Cerebellar nuclear complex (tissue), 1 donor: ENCODE data around the gene AGAP1.
"Not testable (repeated sequence)": the region's sequence is repeated elsewhere in the genome, so short reads cannot be mapped to it uniquely, and the experiment has no call there.

ENCODE experiments used
- DNase-seq, 2 experiments: peaks; one replicate each; lab custom pipeline; 2025; lab: John Stamatoyannopoulos, UW

Gene AGAP1

GRCh38 chr2:236065314-236066160, 571.7 kb downstream of the AGAP1 start:
- no peak for DNase-seq

- no peak for DNase-seq
Measured at GRCh38 chr2:236070236-236070635, 576.4 kb downstream of the AGAP1 start.

- DNase-seq = no peak
Measured at GRCh38 chr2:236073246-236073645, 579.4 kb downstream of the AGAP1 start.

GRCh38 chr2:236073867-236074655, 580.2 kb downstream of the AGAP1 start:
- DNase-seq = no peak

GRCh38 chr2:236075802-236076201, 582.0 kb downstream of the AGAP1 start:
- no peak for DNase-seq

- DNase-seq = no peak
Measured at GRCh38 chr2:236078297-236079255, 584.7 kb downstream of the AGAP1 start.

GRCh38 chr2:236080412-236080811, 586.6 kb downstream of the AGAP1 start:
- DNase-seq = no peak

- DNase-seq = no peak
Measured at GRCh38 chr2:236081171-236081570, 587.3 kb downstream of the AGAP1 start.

GRCh38 chr2:236082061-236082460, 588.2 kb downstream of the AGAP1 start:
- no peak for DNase-seq

- no peak for DNase-seq
Measured at GRCh38 chr2:236083934-236084333, 590.1 kb downstream of the AGAP1 start.

GRCh38 chr2:236085211-236085610, 591.4 kb downstream of the AGAP1 start:
- no peak for DNase-seq

- no peak for DNase-seq
Measured at GRCh38 chr2:236085647-236086046, 591.8 kb downstream of the AGAP1 start.

GRCh38 chr2:236086403-236086970, 592.6 kb downstream of the AGAP1 start:
- DNase-seq = no peak

GRCh38 chr2:236086971-236087465, 593.2 kb downstream of the AGAP1 start:
- no peak for DNase-seq

GRCh38 chr2:236088368-236089057, 594.7 kb downstream of the AGAP1 start:
- no peak for DNase-seq

GRCh38 chr2:236089271-236090026, 595.6 kb downstream of the AGAP1 start:
- DNase-seq = no peak

GRCh38 chr2:236090027-236090382, 596.2 kb downstream of the AGAP1 start:
- no peak for DNase-seq

GRCh38 chr2:236090826-236091225, 597.0 kb downstream of the AGAP1 start:
- DNase-seq = not testable (repeated sequence)

GRCh38 chr2:236092714-236093113, 598.9 kb downstream of the AGAP1 start:
- peak; percentile 3 to 57 for DNase-seq

- no peak for DNase-seq
Measured at GRCh38 chr2:236093134-236093533, 599.3 kb downstream of the AGAP1 start.
